Esophagus mucosa (tissue), 1 donor: Measurements from ENCODE around the gene NOL4. TPM values are rescaled to one million over a fixed set of nuclear protein-coding genes. Genes with fewer than 3 reads are reported as not detected.
"Not testable (repeated sequence)": the region's sequence is repeated elsewhere in the genome, so short reads cannot be mapped to it uniquely, and the experiment has no call there.

Source experiments
- ATAC-seq: fragments of 200-7000 bp; cut with Tn5 transposase; one replicate; pipeline ENCODE4 v1.9.1; 2020
- total RNA-seq: library from RNA; stranded (reverse); gene quantifications from one replicate; pipeline ENCODE4 v1.2.4, GENCODE V29; 2023
- donor health status: DM: yes; HTN: yes; CAD: no.

Gene NOL4, protein sequence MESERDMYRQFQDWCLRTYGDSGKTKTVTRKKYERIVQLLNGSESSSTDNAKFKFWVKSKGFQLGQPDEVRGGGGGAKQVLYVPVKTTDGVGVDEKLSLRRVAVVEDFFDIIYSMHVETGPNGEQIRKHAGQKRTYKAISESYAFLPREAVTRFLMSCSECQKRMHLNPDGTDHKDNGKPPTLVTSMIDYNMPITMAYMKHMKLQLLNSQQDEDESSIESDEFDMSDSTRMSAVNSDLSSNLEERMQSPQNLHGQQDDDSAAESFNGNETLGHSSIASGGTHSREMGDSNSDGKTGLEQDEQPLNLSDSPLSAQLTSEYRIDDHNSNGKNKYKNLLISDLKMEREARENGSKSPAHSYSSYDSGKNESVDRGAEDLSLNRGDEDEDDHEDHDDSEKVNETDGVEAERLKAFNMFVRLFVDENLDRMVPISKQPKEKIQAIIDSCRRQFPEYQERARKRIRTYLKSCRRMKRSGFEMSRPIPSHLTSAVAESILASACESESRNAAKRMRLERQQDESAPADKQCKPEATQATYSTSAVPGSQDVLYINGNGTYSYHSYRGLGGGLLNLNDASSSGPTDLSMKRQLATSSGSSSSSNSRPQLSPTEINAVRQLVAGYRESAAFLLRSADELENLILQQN
- total RNA-seq = not detected

GRCh38 chr18:34224423-34225217 is at the start of gene NOL4:
Gene NOL4 (minus strand): TSS chr18:34224913. CDS start chr18:34223253, 1,660 bp downstream.
- ATAC-seq = no peak

DNA sequence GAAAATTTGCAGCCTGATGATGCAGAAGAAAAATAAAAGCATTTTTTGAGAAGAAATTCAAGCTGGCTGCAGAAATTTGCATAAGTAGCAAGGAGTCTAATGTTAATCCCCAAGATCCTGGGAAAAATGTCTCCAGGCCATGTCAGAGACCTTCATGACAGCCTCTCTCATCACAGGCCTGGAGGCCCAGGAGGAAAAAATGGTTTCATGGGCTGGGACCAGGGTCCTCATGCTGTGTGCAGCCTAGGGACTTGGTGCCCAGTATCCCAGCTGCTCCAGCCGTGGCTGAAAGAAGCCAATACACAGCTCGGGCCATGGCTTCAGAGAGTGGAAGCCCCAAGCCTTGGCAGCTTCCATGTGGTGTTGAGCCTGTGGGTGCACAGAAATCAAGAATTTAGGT is 41.3 kb upstream of the NOL4 start:
- ATAC-seq = not testable (repeated sequence)

DNA sequence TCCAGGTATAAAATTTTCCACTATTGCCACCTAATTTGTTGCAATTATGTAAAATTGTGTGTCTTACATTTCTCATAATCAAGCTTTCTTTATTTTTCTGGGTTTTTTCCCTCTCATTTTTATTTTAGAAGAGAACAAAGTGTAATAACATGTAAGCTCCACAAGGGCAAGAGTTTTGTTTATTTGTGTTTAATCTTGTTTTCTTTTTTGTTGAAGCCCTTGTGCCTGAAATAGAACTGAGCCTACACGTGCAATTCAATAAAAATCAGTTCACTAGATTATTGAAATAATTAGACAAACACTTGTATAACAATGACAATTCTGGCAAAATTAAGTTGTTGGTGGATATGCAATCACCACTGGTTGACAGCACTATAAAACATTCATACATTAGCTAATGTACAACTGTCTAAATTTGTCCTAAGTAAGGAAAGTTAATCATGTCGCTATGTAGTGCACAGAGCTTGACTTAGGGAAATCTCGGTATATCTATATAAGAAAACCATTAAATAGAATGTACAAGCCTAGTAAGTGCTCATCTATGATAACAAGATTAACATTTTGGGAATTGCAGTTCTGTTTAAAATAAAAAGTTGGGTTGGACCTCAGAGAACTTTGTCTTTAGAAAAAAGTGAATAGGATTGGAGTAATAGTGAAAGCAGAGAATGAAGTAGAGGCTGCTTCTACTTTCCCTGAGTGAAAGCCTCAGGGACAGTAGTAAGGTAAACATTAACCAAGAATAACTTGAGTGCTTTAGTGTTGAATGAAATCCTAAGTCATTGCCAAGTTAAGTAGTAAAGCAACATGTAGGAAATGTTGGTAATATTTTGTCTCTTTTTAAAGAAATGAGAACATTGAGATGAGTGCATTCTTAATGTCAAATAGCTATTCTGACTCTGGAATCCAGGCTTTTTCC is 37.4 kb upstream of the NOL4 start:
- no peak for ATAC-seq

- ATAC-seq = no peak
Observed at GRCh38 chr18:34258176-34258575, 33.5 kb upstream of the NOL4 start.

DNA sequence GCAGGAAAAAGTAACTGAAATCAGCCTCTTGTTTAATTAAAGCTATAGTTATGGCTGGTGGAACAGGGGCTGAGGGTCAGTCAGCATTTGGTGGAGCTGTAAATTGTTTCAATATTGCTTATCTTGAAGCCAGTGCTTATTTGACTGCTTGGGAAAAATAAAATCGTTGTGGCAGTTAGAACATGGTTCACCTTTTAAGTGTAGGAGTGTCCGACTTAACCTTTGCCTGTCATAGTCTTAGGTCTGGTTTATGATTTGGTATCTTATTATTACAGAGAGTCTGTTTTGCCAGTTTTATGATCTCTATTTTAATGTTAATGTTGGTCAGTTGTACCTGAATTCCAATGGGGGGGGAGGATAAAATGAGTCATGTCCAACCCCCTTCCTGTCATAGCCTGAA is 27.2 kb upstream of the NOL4 start:
- no peak for ATAC-seq

DNA sequence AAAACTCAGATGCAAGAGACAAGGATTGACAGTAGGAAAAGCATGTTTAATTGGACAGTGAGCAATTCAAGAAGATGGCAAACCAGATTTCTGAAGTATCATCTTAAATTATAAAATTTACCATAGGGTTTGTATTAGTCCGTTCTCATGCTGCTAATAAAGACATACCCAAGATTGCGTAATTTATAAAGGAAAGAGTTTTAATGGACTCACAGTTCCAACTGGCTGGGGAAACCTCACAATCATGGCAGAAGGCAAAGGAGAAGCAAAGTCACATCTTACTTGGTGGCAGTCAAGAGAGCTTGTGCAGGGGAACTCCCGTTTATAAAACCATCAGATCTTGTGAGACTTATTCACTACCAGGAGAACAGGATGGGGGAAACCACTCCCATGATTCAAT is 24.0 kb upstream of the NOL4 start:
- no peak for ATAC-seq

GRCh38 chr18:34242739-34243138 is 18.0 kb upstream of the NOL4 start:
- ATAC-seq = no peak

- not testable (repeated sequence) for ATAC-seq
Observed at GRCh38 chr18:34233781-34234388, 9.2 kb upstream of the NOL4 start.

- ATAC-seq = no peak
Observed at GRCh38 chr18:34225218-34225553, 473 bp upstream of the NOL4 start.

GRCh38 chr18:34223893-34224422 is 755 bp downstream of the NOL4 start:
- no peak for ATAC-seq

- ATAC-seq = no peak
Observed at GRCh38 chr18:34223164-34223892, 1.4 kb downstream of the NOL4 start.

- ATAC-seq = no peak
Observed at GRCh38 chr18:34222307-34223163, 2.2 kb downstream of the NOL4 start.

DNA sequence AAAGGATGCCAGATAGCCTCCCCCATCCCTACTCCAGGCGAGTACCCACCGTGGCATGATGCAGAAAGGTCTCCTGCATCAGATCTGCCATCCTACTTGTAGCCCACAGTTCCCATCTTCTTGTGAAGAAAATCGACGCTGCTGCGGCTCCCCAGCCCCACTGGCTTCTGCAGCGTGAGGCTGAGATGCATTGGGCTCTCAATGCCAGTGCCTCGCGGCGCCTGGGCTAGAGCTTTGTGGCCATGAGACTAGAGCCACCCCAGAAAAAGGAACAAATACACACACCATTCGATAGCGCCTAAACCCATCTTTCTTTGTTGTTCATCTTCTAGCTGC is 2.8 kb downstream of the NOL4 start:
- no peak for ATAC-seq

GRCh38 chr18:34220081-34220815 is 4.5 kb downstream of the NOL4 start:
- ATAC-seq = no peak

DNA sequence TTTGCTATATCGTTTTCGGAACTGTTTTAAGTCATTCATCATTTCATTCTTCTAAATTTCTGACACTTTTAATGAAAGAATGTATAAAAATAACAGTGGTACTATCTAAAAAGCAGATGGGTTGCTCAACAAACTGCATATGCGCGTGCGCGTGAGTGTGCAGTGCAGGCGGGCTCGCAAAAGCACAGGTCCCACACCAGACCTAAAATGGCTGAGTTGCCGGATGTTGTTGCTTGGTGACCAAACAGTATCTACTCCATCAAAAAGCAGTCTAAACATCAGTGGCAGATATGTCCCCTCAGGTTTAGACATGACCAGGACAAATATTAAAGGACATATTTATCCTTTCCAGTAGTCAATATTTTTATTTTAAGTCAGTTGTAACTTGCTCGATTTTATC is 5.1 kb downstream of the NOL4 start:
- no peak for ATAC-seq

DNA sequence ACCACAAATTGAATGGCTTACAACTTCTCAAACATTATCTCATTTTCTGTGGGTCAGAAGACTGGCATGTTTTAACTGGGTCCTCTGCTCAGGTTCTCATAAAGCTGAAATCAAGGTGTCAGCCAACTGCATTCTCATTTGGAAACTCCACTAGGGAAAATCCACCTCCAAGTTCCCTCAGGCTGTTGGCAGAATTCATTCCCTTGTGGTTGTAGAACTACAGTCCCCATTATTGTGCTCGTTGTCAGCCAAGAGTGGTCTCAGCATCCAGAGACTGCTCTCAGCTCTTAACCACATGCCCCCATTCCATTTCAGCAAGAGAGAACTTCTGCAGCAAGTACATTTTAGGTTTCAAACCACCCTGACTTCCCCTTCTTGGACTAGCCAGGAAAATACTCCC is 12.2 kb downstream of the NOL4 start:
- no peak for ATAC-seq

- ATAC-seq = no peak
Observed at GRCh38 chr18:34207344-34207851, 17.3 kb downstream of the NOL4 start.

DNA sequence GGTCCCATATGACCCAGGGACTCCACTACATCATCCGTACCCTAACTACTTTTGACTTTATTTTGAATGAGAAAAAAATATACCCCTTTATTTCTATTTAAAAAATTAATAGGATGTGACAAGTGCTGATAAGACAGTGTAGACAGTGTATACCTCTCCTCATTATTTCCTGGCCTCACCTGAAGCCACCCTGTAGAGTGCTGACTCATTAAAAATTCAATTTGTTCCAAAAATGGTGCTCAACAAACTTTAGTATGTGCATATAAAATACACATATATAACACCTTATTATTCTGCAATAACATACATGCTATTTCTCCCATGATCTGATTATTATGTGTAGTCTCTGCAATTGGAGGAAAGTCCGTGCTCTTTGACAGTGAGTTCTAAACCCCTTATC is 20.8 kb downstream of the NOL4 start:
- no peak for ATAC-seq

- no peak for ATAC-seq
Observed at GRCh38 chr18:34196256-34196655, 28.5 kb downstream of the NOL4 start.
